ENCODE data around the gene TUBG2.
A peak's percentile ranks its signal among the peaks of the same experiment; 100 is the strongest.

The TUBG2 gene

GRCh38 chr17:42629411-42630009 is 29.6 kb upstream of the TUBG2 start:
- Histone ChIP-seq H3K27ac (no peak overlapping the region), H3K9me3 (ENCODE audit: control insufficient read depth, low read length) (no peaks in the 10 kb centered on the region), H3K4me2 (ENCODE audit: low read length) (no peak overlapping the region), H3K9ac (no peak overlapping the region), H2AFZ (no peak overlapping the region), H3K4me1 (peaks cover 5% of the 10 kb centered on the region), H3K79me2 (no peaks in the 10 kb centered on the region), H3K36me3 (ENCODE audit: control insufficient read depth, insufficient read depth, low read length) (no peaks in the 10 kb centered on the region), H3K4me3 (ENCODE audit: low read depth, low read length) (no peak overlapping the region), H3K27me3 (ENCODE audit: control insufficient read depth, insufficient read depth, low read length) (no peaks in the 10 kb centered on the region)
- no peak for TF ChIP-seq CTCF (IDR thresholded peaks at IDR 0.05)

- peak overlapping the region; percentile 51 for H2AFZ ChIP-seq
- H3K4me2 ChIP-seq (ENCODE audit: low read length), result peak overlapping the region; percentile 3
- H3K4me3 ChIP-seq (ENCODE audit: low read depth, low read length), result no peak overlapping the region
- H3K9ac ChIP-seq, result no peak overlapping the region
- H3K9me3 ChIP-seq (ENCODE audit: control insufficient read depth, low read length), result no peaks in the 10 kb centered on the region
- no peak overlapping the region for H3K27ac ChIP-seq
- no peaks in the 10 kb centered on the region for H3K79me2 ChIP-seq
- H3K4me1 ChIP-seq, result peaks cover 4% of the 10 kb centered on the region
- H3K27me3 ChIP-seq (ENCODE audit: control insufficient read depth, insufficient read depth, low read length), result no peaks in the 10 kb centered on the region
- TF ChIP-seq CTCF (IDR thresholded peaks at IDR 0.05), result no peak
- H3K36me3 ChIP-seq (ENCODE audit: control insufficient read depth, insufficient read depth, low read length), result no peaks in the 10 kb centered on the region
These were observed 26.1 kb upstream of the TUBG2 start for GRCh38 chr17:42632949-42633444.

- Histone ChIP-seq H3K9ac (no peak overlapping the region), H3K4me3 (ENCODE audit: low read depth, low read length) (no peak overlapping the region), H3K36me3 (ENCODE audit: control insufficient read depth, insufficient read depth, low read length) (no peaks in the 10 kb centered on the region), H3K27ac (no peak overlapping the region), H2AFZ (no peak overlapping the region), H3K27me3 (ENCODE audit: control insufficient read depth, insufficient read depth, low read length) (no peaks in the 10 kb centered on the region), H3K9me3 (ENCODE audit: control insufficient read depth, low read length) (no peaks in the 10 kb centered on the region), H3K4me2 (ENCODE audit: low read length) (no peak overlapping the region), H3K79me2 (no peaks in the 10 kb centered on the region), H3K4me1 (no peaks in the 10 kb centered on the region)
- TF ChIP-seq CTCF (IDR thresholded peaks at IDR 0.05), result no peak
These were observed 19.5 kb upstream of the TUBG2 start for GRCh38 chr17:42639525-42640113.

GRCh38 chr17:42640121-42640520 is 19.0 kb upstream of the TUBG2 start:
- Histone ChIP-seq H3K9me3 (ENCODE audit: control insufficient read depth, low read length) (no peaks in the 10 kb centered on the region), H3K4me2 (ENCODE audit: low read length) (no peak overlapping the region), H3K4me1 (no peaks in the 10 kb centered on the region), H2AFZ (no peak overlapping the region), H3K4me3 (ENCODE audit: low read depth, low read length) (no peak overlapping the region), H3K27me3 (ENCODE audit: control insufficient read depth, insufficient read depth, low read length) (no peaks in the 10 kb centered on the region), H3K27ac (no peak overlapping the region), H3K79me2 (no peaks in the 10 kb centered on the region), H3K36me3 (ENCODE audit: control insufficient read depth, insufficient read depth, low read length) (no peaks in the 10 kb centered on the region), H3K9ac (no peak overlapping the region)
- no peak for TF ChIP-seq CTCF (IDR thresholded peaks at IDR 0.05)

- no peak overlapping the region for H3K4me2 ChIP-seq (ENCODE audit: low read length)
These were observed 16.7 kb upstream of the TUBG2 start for GRCh38 chr17:42642336-42642735.

More at GRCh38 chr17:42642336-42642735, 16.7 kb upstream of the TUBG2 start:
- Histone ChIP-seq H3K27ac (no peak overlapping the region), H3K4me3 (ENCODE audit: low read depth, low read length) (no peak overlapping the region), H3K27me3 (ENCODE audit: control insufficient read depth, insufficient read depth, low read length) (no peaks in the 10 kb centered on the region), H3K79me2 (no peaks in the 10 kb centered on the region), H2AFZ (no peak overlapping the region), H3K4me1 (no peaks in the 10 kb centered on the region), H3K9ac (no peak overlapping the region), H3K9me3 (ENCODE audit: control insufficient read depth, low read length) (no peaks in the 10 kb centered on the region), H3K36me3 (ENCODE audit: control insufficient read depth, insufficient read depth, low read length) (no peaks in the 10 kb centered on the region)
- TF ChIP-seq CTCF (IDR thresholded peaks at IDR 0.05), result no peak

All from parathyroid adenoma (tissue), 2 donors.